ENCODE data around the gene DENND1A. TPM values are rescaled to one million over a fixed set of nuclear protein-coding genes. Genes with fewer than 3 reads are reported as not detected.
"Not testable (repeated sequence)": the region's sequence is repeated elsewhere in the genome, so short reads cannot be mapped to it uniquely, and the experiment has no call there.

Gene DENND1A
- total RNA-seq, 1 experiment from 2014 or later, result 23.5 TPM

- ATAC-seq, result no peak
- ChIA-PET POLR2A (no interaction called here), CTCF (no interaction called here)
- H3K36me3 Mint-ChIP-seq, result peaks cover 22% of the 10 kb centered on the region
- no peak overlapping the region for H3K27ac Mint-ChIP-seq
- H3K9me3 Mint-ChIP-seq, result peaks cover 22% of the 10 kb centered on the region
- no peak overlapping the region for H3K4me3 Mint-ChIP-seq
- no peak for TF ChIP-seq ARID4B (CRISPR knock-in tag; IDR thresholded peaks at IDR 0.05; ENCODE audit: borderline replicate concordance)
- TF ChIP-seq ZNF232 (CRISPR knock-in tag; IDR thresholded peaks at IDR 0.05), result no peak
- TF ChIP-seq NR2C2 (CRISPR knock-in tag; IDR thresholded peaks at IDR 0.05), result no peak
- TF ChIP-seq ATF1 (CRISPR knock-in tag; IDR thresholded peaks at IDR 0.05), result no peak
- no peak for TF ChIP-seq ZSCAN18 (CRISPR knock-in tag; IDR thresholded peaks at IDR 0.05)
- TF ChIP-seq, protein P1, sequence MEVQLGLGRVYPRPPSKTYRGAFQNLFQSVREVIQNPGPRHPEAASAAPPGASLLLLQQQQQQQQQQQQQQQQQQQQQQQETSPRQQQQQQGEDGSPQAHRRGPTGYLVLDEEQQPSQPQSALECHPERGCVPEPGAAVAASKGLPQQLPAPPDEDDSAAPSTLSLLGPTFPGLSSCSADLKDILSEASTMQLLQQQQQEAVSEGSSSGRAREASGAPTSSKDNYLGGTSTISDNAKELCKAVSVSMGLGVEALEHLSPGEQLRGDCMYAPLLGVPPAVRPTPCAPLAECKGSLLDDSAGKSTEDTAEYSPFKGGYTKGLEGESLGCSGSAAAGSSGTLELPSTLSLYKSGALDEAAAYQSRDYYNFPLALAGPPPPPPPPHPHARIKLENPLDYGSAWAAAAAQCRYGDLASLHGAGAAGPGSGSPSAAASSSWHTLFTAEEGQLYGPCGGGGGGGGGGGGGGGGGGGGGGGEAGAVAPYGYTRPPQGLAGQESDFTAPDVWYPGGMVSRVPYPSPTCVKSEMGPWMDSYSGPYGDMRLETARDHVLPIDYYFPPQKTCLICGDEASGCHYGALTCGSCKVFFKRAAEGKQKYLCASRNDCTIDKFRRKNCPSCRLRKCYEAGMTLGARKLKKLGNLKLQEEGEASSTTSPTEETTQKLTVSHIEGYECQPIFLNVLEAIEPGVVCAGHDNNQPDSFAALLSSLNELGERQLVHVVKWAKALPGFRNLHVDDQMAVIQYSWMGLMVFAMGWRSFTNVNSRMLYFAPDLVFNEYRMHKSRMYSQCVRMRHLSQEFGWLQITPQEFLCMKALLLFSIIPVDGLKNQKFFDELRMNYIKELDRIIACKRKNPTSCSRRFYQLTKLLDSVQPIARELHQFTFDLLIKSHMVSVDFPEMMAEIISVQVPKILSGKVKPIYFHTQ (CRISPR knock-in tag; IDR thresholded peaks at IDR 0.05), result no peak
- TF ChIP-seq CDX4 (CRISPR knock-in tag; IDR thresholded peaks at IDR 0.05; ENCODE audit: borderline replicate concordance), result no peak
- TF ChIP-seq ESRRA (CRISPR knock-in tag; IDR thresholded peaks at IDR 0.05; ENCODE audit: borderline replicate concordance), result no peak
- TF ChIP-seq ZNF396 (CRISPR knock-in tag; IDR thresholded peaks at IDR 0.05; ENCODE audit: borderline replicate concordance), result no peak
- TF ChIP-seq, protein P2, sequence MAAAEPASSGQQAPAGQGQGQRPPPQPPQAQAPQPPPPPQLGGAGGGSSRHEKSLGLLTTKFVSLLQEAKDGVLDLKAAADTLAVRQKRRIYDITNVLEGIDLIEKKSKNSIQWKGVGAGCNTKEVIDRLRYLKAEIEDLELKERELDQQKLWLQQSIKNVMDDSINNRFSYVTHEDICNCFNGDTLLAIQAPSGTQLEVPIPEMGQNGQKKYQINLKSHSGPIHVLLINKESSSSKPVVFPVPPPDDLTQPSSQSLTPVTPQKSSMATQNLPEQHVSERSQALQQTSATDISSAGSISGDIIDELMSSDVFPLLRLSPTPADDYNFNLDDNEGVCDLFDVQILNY (CRISPR knock-in tag; IDR thresholded peaks at IDR 0.05), result no peak
- TF ChIP-seq, protein P3, sequence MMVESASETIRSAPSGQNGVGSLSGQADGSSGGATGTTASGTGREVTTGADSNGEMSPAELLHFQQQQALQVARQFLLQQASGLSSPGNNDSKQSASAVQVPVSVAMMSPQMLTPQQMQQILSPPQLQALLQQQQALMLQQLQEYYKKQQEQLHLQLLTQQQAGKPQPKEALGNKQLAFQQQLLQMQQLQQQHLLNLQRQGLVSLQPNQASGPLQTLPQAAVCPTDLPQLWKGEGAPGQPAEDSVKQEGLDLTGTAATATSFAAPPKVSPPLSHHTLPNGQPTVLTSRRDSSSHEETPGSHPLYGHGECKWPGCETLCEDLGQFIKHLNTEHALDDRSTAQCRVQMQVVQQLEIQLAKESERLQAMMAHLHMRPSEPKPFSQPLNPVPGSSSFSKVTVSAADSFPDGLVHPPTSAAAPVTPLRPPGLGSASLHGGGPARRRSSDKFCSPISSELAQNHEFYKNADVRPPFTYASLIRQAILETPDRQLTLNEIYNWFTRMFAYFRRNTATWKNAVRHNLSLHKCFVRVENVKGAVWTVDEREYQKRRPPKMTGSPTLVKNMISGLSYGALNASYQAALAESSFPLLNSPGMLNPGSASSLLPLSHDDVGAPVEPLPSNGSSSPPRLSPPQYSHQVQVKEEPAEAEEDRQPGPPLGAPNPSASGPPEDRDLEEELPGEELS (CRISPR knock-in tag; IDR thresholded peaks at IDR 0.05), result no peak
- TF ChIP-seq ATF3 (CRISPR knock-in tag; conservative IDR thresholded peaks at IDR 0.05), result no peak
- no peak for TF ChIP-seq ZNF416 (CRISPR knock-in tag; IDR thresholded peaks at IDR 0.05)
- TF ChIP-seq, protein P4, sequence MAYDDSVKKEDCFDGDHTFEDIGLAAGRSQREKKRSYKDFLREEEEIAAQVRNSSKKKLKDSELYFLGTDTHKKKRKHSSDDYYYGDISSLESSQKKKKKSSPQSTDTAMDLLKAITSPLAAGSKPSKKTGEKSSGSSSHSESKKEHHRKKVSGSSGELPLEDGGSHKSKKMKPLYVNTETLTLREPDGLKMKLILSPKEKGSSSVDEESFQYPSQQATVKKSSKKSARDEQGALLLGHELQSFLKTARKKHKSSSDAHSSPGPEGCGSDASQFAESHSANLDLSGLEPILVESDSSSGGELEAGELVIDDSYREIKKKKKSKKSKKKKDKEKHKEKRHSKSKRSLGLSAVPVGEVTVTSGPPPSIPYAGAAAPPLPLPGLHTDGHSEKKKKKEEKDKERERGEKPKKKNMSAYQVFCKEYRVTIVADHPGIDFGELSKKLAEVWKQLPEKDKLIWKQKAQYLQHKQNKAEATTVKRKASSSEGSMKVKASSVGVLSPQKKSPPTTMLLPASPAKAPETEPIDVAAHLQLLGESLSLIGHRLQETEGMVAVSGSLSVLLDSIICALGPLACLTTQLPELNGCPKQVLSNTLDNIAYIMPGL (CRISPR knock-in tag; IDR thresholded peaks at IDR 0.05), result no peak
- no peak for TF ChIP-seq ELF4 (CRISPR knock-in tag; IDR thresholded peaks at IDR 0.05; ENCODE audit: low read depth)
- DNase-seq (ENCODE audit: low spot score), result no peak
- H3K27me3 Mint-ChIP-seq (ENCODE audit: low read depth), result no peaks in the 10 kb centered on the region
- peaks cover 28% of the 10 kb centered on the region for H3K4me1 Mint-ChIP-seq
Observed at GRCh38 chr9:123887837-123888236, 42.1 kb downstream of the DENND1A start.

DNA sequence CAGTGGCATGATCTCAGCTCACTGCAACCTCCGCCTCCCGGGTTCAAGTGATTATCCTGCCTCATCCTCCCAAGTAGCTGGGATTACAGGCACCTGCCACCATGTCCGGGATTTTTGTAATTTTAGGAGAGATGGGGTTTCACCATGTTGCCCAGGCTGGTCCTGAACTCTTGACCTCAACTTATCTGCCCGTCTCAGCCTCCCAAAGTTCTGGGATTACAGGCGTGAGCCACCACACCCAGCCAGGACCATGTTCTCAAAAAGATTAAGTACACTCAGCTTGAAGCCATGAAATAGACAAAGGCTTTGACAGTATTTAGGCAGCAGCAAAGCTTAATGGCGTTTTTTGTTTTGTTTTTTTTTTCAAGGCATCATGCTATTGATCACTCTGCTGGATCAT is 44.1 kb downstream of the DENND1A start:
- H3K4me3 Mint-ChIP-seq; H3K27ac Mint-ChIP-seq; POLR2A ChIA-PET; H3K27me3 Mint-ChIP-seq (ENCODE audit: low read depth); CTCF ChIA-PET; ATAC-seq; DNase-seq (ENCODE audit: low spot score): not testable (repeated sequence)
- peaks cover 21% of the 10 kb centered on the region for H3K4me1 Mint-ChIP-seq
- peaks cover 22% of the 10 kb centered on the region for H3K9me3 Mint-ChIP-seq
- H3K36me3 Mint-ChIP-seq, result peaks cover 22% of the 10 kb centered on the region
